ENCODE data around the gene P4HA3.

The P4HA3 gene

GRCh38 chr11:74276581-74276980 is 34.9 kb downstream of the P4HA3 start:
- Histone ChIP-seq H3K9ac (ENCODE audit: low read length in 5 of 5) (no peak overlapping the region), H3K4me1 (ENCODE audit: control insufficient read depth in 5 of 5, insufficient read depth in 5 of 5, low read length in 5 of 5) (no peaks in the 10 kb centered on the region), H3K4me3 (ENCODE audit: low read depth in 1 of 5, low read length in 5 of 5) (no peak overlapping the region), H3K36me3 (ENCODE audit: control insufficient read depth in 5 of 5, insufficient read depth in 5 of 5, low read length in 5 of 5) (no peaks in the 10 kb centered on the region), H3K9me3 (ENCODE audit: control insufficient read depth in 5 of 5, low read length in 5 of 5) (no peaks in the 10 kb centered on the region), H3K27me3 (ENCODE audit: control insufficient read depth in 5 of 5, insufficient read depth in 4 of 5, low read length in 5 of 5) (no peaks in the 10 kb centered on the region), H3K27ac (ENCODE audit: low read depth, low read length) (no peak overlapping the region)

GRCh38 chr11:74272276-74272675 is 39.2 kb downstream of the P4HA3 start:
- H3K4me1 ChIP-seq (ENCODE audit: control insufficient read depth in 5 of 5, insufficient read depth in 5 of 5, low read length in 5 of 5) = peaks cover 0 to 6% (median 0%) of the 10 kb centered on the region in 5 donors
- H3K9ac ChIP-seq (ENCODE audit: low read length in 5 of 5) = no peak overlapping the region
- H3K27ac ChIP-seq (ENCODE audit: low read depth, low read length) = no peak overlapping the region
- no peaks in the 10 kb centered on the region for H3K9me3 ChIP-seq (ENCODE audit: control insufficient read depth in 5 of 5, low read length in 5 of 5)
- no peak overlapping the region for H3K4me3 ChIP-seq (ENCODE audit: low read depth in 1 of 5, low read length in 5 of 5)
- H3K36me3 ChIP-seq (ENCODE audit: control insufficient read depth in 5 of 5, insufficient read depth in 5 of 5, low read length in 5 of 5) = no peaks in the 10 kb centered on the region
- no peaks in the 10 kb centered on the region for H3K27me3 ChIP-seq (ENCODE audit: control insufficient read depth in 5 of 5, insufficient read depth in 4 of 5, low read length in 5 of 5)

GRCh38 chr11:74269161-74269811 is 42.2 kb downstream of the P4HA3 start:
- H3K9me3 ChIP-seq (ENCODE audit: control insufficient read depth in 5 of 5, low read length in 5 of 5) = no peaks in the 10 kb centered on the region
- H3K4me3 ChIP-seq (ENCODE audit: low read depth in 1 of 5, low read length in 5 of 5) = no peak overlapping the region
- no peak overlapping the region for H3K27ac ChIP-seq (ENCODE audit: low read depth, low read length)
- peaks cover 0 to 6% (median 0%) of the 10 kb centered on the region in 5 donors for H3K4me1 ChIP-seq (ENCODE audit: control insufficient read depth in 5 of 5, insufficient read depth in 5 of 5, low read length in 5 of 5)
- H3K36me3 ChIP-seq (ENCODE audit: control insufficient read depth in 5 of 5, insufficient read depth in 5 of 5, low read length in 5 of 5) = no peaks in the 10 kb centered on the region
- no peak overlapping the region for H3K9ac ChIP-seq (ENCODE audit: low read length in 5 of 5)
- H3K27me3 ChIP-seq (ENCODE audit: control insufficient read depth in 5 of 5, insufficient read depth in 4 of 5, low read length in 5 of 5) = no peaks in the 10 kb centered on the region

GRCh38 chr11:74268456-74268855 is 43.0 kb downstream of the P4HA3 start:
- peaks cover 0 to 6% (median 0%) of the 10 kb centered on the region in 5 donors for H3K4me1 ChIP-seq (ENCODE audit: control insufficient read depth in 5 of 5, insufficient read depth in 5 of 5, low read length in 5 of 5)
- H3K27ac ChIP-seq (ENCODE audit: low read depth, low read length) = no peak overlapping the region
- no peaks in the 10 kb centered on the region for H3K36me3 ChIP-seq (ENCODE audit: control insufficient read depth in 5 of 5, insufficient read depth in 5 of 5, low read length in 5 of 5)
- no peaks in the 10 kb centered on the region for H3K27me3 ChIP-seq (ENCODE audit: control insufficient read depth in 5 of 5, insufficient read depth in 4 of 5, low read length in 5 of 5)
- H3K9ac ChIP-seq (ENCODE audit: low read length in 5 of 5) = no peak overlapping the region
- no peaks in the 10 kb centered on the region for H3K9me3 ChIP-seq (ENCODE audit: control insufficient read depth in 5 of 5, low read length in 5 of 5)
- no peak overlapping the region for H3K4me3 ChIP-seq (ENCODE audit: low read depth in 1 of 5, low read length in 5 of 5)

- Histone ChIP-seq H3K27ac (ENCODE audit: low read depth, low read length) (no peak overlapping the region), H3K9ac (ENCODE audit: low read length in 5 of 5) (no peak overlapping the region), H3K4me3 (ENCODE audit: low read depth in 1 of 5, low read length in 5 of 5) (no peak overlapping the region), H3K27me3 (ENCODE audit: control insufficient read depth in 5 of 5, insufficient read depth in 4 of 5, low read length in 5 of 5) (peaks cover 0 to 3% (median 0%) of the 10 kb centered on the region in 5 donors), H3K4me1 (ENCODE audit: control insufficient read depth in 5 of 5, insufficient read depth in 5 of 5, low read length in 5 of 5) (peaks cover 0 to 6% (median 0%) of the 10 kb centered on the region in 5 donors), H3K9me3 (ENCODE audit: control insufficient read depth in 5 of 5, low read length in 5 of 5) (no peaks in the 10 kb centered on the region), H3K36me3 (ENCODE audit: control insufficient read depth in 5 of 5, insufficient read depth in 5 of 5, low read length in 5 of 5) (no peaks in the 10 kb centered on the region)
Measured at GRCh38 chr11:74267014-74267413, 44.4 kb downstream of the P4HA3 start.

GRCh38 chr11:74265256-74265655 is 46.2 kb downstream of the P4HA3 start:
- H3K4me1 ChIP-seq (ENCODE audit: control insufficient read depth in 5 of 5, insufficient read depth in 5 of 5, low read length in 5 of 5) = peaks cover 0 to 6% (median 0%) of the 10 kb centered on the region in 5 donors
- peaks cover 0 to 3% (median 0%) of the 10 kb centered on the region in 5 donors for H3K27me3 ChIP-seq (ENCODE audit: control insufficient read depth in 5 of 5, insufficient read depth in 4 of 5, low read length in 5 of 5)
- no peaks in the 10 kb centered on the region for H3K36me3 ChIP-seq (ENCODE audit: control insufficient read depth in 5 of 5, insufficient read depth in 5 of 5, low read length in 5 of 5)
- no peaks in the 10 kb centered on the region for H3K9me3 ChIP-seq (ENCODE audit: control insufficient read depth in 5 of 5, low read length in 5 of 5)
- no peak overlapping the region for H3K4me3 ChIP-seq (ENCODE audit: low read depth in 1 of 5, low read length in 5 of 5)
- no peak overlapping the region for H3K9ac ChIP-seq (ENCODE audit: low read length in 5 of 5)
- no peak overlapping the region for H3K27ac ChIP-seq (ENCODE audit: low read depth, low read length)

- no peak overlapping the region for H3K27ac ChIP-seq (ENCODE audit: low read depth, low read length)
- no peaks in the 10 kb centered on the region for H3K9me3 ChIP-seq (ENCODE audit: control insufficient read depth in 5 of 5, low read length in 5 of 5)
- H3K9ac ChIP-seq (ENCODE audit: low read length in 5 of 5) = no peak overlapping the region
- peaks cover 0 to 6% (median 5%) of the 10 kb centered on the region in 5 donors for H3K4me1 ChIP-seq (ENCODE audit: control insufficient read depth in 5 of 5, insufficient read depth in 5 of 5, low read length in 5 of 5)
- H3K36me3 ChIP-seq (ENCODE audit: control insufficient read depth in 5 of 5, insufficient read depth in 5 of 5, low read length in 5 of 5) = no peaks in the 10 kb centered on the region
- peaks cover 0 to 3% (median 0%) of the 10 kb centered on the region in 5 donors for H3K27me3 ChIP-seq (ENCODE audit: control insufficient read depth in 5 of 5, insufficient read depth in 4 of 5, low read length in 5 of 5)
- no peak overlapping the region for H3K4me3 ChIP-seq (ENCODE audit: low read depth in 1 of 5, low read length in 5 of 5)
Measured at GRCh38 chr11:74262725-74263124, 48.7 kb downstream of the P4HA3 start.

GRCh38 chr11:74257959-74258553 is 53.4 kb downstream of the P4HA3 start:
- no peak overlapping the region for H3K9ac ChIP-seq (ENCODE audit: low read length in 5 of 5)
- no peak overlapping the region for H3K27ac ChIP-seq (ENCODE audit: low read depth, low read length)
- H3K36me3 ChIP-seq (ENCODE audit: control insufficient read depth in 5 of 5, insufficient read depth in 5 of 5, low read length in 5 of 5) = peaks cover 0 to 27% (median 24%) of the 10 kb centered on the region in 5 donors
- no peak overlapping the region for H3K4me3 ChIP-seq (ENCODE audit: low read depth in 1 of 5, low read length in 5 of 5)
- peaks cover 0 to 7% (median 5%) of the 10 kb centered on the region in 5 donors for H3K4me1 ChIP-seq (ENCODE audit: control insufficient read depth in 5 of 5, insufficient read depth in 5 of 5, low read length in 5 of 5)
- H3K27me3 ChIP-seq (ENCODE audit: control insufficient read depth in 5 of 5, insufficient read depth in 4 of 5, low read length in 5 of 5) = peaks cover 0 to 3% (median 0%) of the 10 kb centered on the region in 5 donors
- H3K9me3 ChIP-seq (ENCODE audit: control insufficient read depth in 5 of 5, low read length in 5 of 5) = no peaks in the 10 kb centered on the region

GRCh38 chr11:74256378-74257133 is 54.9 kb downstream of the P4HA3 start:
- Histone ChIP-seq H3K27ac (ENCODE audit: low read depth, low read length) (no peak overlapping the region), H3K9me3 (ENCODE audit: control insufficient read depth in 5 of 5, low read length in 5 of 5) (no peaks in the 10 kb centered on the region), H3K9ac (ENCODE audit: low read length in 5 of 5) (no peak overlapping the region), H3K4me3 (ENCODE audit: low read depth in 1 of 5, low read length in 5 of 5) (no peak overlapping the region), H3K36me3 (ENCODE audit: control insufficient read depth in 5 of 5, insufficient read depth in 5 of 5, low read length in 5 of 5) (peaks cover 0 to 39% (median 34%) of the 10 kb centered on the region in 5 donors), H3K27me3 (ENCODE audit: control insufficient read depth in 5 of 5, insufficient read depth in 4 of 5, low read length in 5 of 5) (no peaks in the 10 kb centered on the region), H3K4me1 (ENCODE audit: control insufficient read depth in 5 of 5, insufficient read depth in 5 of 5, low read length in 5 of 5) (peaks cover 0 to 7% (median 5%) of the 10 kb centered on the region in 5 donors)
